Measurements from ENCODE around the gene LPAR3. TPM values are rescaled to one million over a fixed set of nuclear protein-coding genes. Genes with fewer than 3 reads are reported as not detected.

The LPAR3 gene
- polyA plus RNA-seq, 1 of the 3 experiments (the other 2 are of a cell fraction) = 0.08 TPM

- H3K9ac ChIP-seq = no peak overlapping the region
- TF ChIP-seq USF1 (IDR thresholded peaks at IDR 0.05; ENCODE audit: borderline replicate concordance, low read depth) = no peak
- no peak for TF ChIP-seq RXRA (IDR thresholded peaks at IDR 0.05; ENCODE audit: borderline replicate concordance, low read depth)
- TF ChIP-seq MXI1 (IDR thresholded peaks at IDR 0.05; ENCODE audit: low read depth, low read length) = no peak
- H3K9me3 ChIP-seq = no peaks in the 10 kb centered on the region
- CTCF ChIA-PET = interaction anchor here (2.4 to 3.1 kb wide), 2 partner anchors 15 to 25 kb away, joined by 10 to 14 read pairs; no protein-coding TSS in a partner anchor
- H3K4me2 ChIP-seq = no peak overlapping the region
- H3K4me3 ChIP-seq (ENCODE audit: low read depth in 2 of 2, low read length in 1 of 2) = no peak overlapping the region
- H3K27ac ChIP-seq (ENCODE audit: low read depth in 2 of 2, low read length in 1 of 2) = no peak overlapping the region
- no peaks in the 10 kb centered on the region for H4K20me1 ChIP-seq (ENCODE audit: insufficient read depth)
- H3K27me3 ChIP-seq (ENCODE audit: insufficient read depth) = no peaks in the 10 kb centered on the region; the same call in 1 of the 2 replicates
- no peak overlapping the region for H2AFZ ChIP-seq (ENCODE audit: low read depth)
- peaks cover 0 to 6% of the 10 kb centered on the region in 2 experiments; a peak in 1 of 4 replicates for H3K4me1 ChIP-seq (ENCODE audit: control insufficient read depth in 1 of 2, insufficient read depth in 2 of 2, low read depth in 1 of 2, low read length in 1 of 2)
- POLR2A ChIA-PET = no interaction called here
- DNase-seq = no peak
- H3K9me2 ChIP-seq = no peaks in the 10 kb centered on the region
- H3K36me3 ChIP-seq (replicated peaks in 1 of 2; ENCODE audit: control insufficient read depth in 1 of 2, insufficient read depth in 2 of 2, low read length in 1 of 2) = no peaks in the 10 kb centered on the region
- WGBS (ENCODE audit: low lambda C conversion rate) = 50% methylated on average over 1 of the region's 1 CpG
- H3F3A ChIP-seq (replicated peaks; ENCODE audit: insufficient read depth) = no peaks in the 10 kb centered on the region
- H3K79me2 ChIP-seq (ENCODE audit: insufficient read depth) = no peaks in the 10 kb centered on the region
These were observed 27.2 kb upstream of the LPAR3 start for GRCh38 chr1:84920159-84920558.

- POLR2A ChIA-PET = no interaction called here
- H4K20me1 ChIP-seq (ENCODE audit: insufficient read depth) = no peaks in the 10 kb centered on the region
- H3K27ac ChIP-seq (ENCODE audit: low read depth in 2 of 2, low read length in 1 of 2) = no peak overlapping the region
- H3K4me3 ChIP-seq (ENCODE audit: low read depth in 2 of 2, low read length in 1 of 2) = no peak overlapping the region
- H2AFZ ChIP-seq (ENCODE audit: low read depth) = no peak overlapping the region
- peaks cover 0 to 6% of the 10 kb centered on the region in 2 experiments; a peak in 1 of 4 replicates for H3K4me1 ChIP-seq (ENCODE audit: control insufficient read depth in 1 of 2, insufficient read depth in 2 of 2, low read depth in 1 of 2, low read length in 1 of 2)
- H3F3A ChIP-seq (replicated peaks; ENCODE audit: insufficient read depth) = no peaks in the 10 kb centered on the region
- 22% methylated on average over 4 of the region's 4 CpGs for WGBS (ENCODE audit: low lambda C conversion rate)
- H3K9me3 ChIP-seq = no peaks in the 10 kb centered on the region
- H3K79me2 ChIP-seq (ENCODE audit: insufficient read depth) = no peaks in the 10 kb centered on the region
- H3K4me2 ChIP-seq = no peak overlapping the region
- DNase-seq = no peak
- TF ChIP-seq TCF12 (IDR thresholded peaks at IDR 0.05) (no peak), JUND (IDR thresholded peaks at IDR 0.05) (no peak), FOXJ3 (CRISPR knock-in tag; IDR thresholded peaks at IDR 0.05) (no peak), SMC3 (IDR thresholded peaks at IDR 0.05; ENCODE audit: low read depth, low read length) (no peak), REST (IDR thresholded peaks at IDR 0.05; ENCODE audit: low read depth, low read length) (no peak)
- CTCF ChIA-PET = interaction anchor here (1.1 to 3.1 kb wide), 5 partner anchors 10 to 166 kb away, joined by 3 to 14 read pairs (median 5); no protein-coding TSS in a partner anchor
- no peaks in the 10 kb centered on the region for H3K9me2 ChIP-seq
- H3K9ac ChIP-seq = no peak overlapping the region
- no peaks in the 10 kb centered on the region; the same call in 1 of the 2 replicates for H3K27me3 ChIP-seq (ENCODE audit: insufficient read depth)
- no peaks in the 10 kb centered on the region for H3K36me3 ChIP-seq (replicated peaks in 1 of 2; ENCODE audit: control insufficient read depth in 1 of 2, insufficient read depth in 2 of 2, low read length in 1 of 2)
These were observed 26.5 kb upstream of the LPAR3 start for GRCh38 chr1:84919461-84919970.

Measured in SK-N-SH (cell line).